Measurements from ENCODE around the gene PLA2G4E. TPM values are rescaled to one million over a fixed set of nuclear protein-coding genes. Genes with fewer than 3 reads are reported as not detected.

PLA2G4E gene
- polyA plus RNA-seq, 2 of the 4 experiments (the other 2 are of a cell fraction), result 0.01 TPM; not detected in 1

GRCh38 chr15:42066764-42067415, 46.0 kb upstream of the PLA2G4E start:
- CTCF ChIA-PET, result interaction anchor here (0.6 to 3.2 kb wide), 14 partner anchors 9 to 406 kb away, joined by 3 to 18 read pairs (median 3); no protein-coding TSS in a partner anchor
- no peaks in the 10 kb centered on the region; the same call in 2 of the 3 replicates for H3K9me3 ChIP-seq
- FAIRE-seq, result no peak
- TF ChIP-seq, protein P1, sequence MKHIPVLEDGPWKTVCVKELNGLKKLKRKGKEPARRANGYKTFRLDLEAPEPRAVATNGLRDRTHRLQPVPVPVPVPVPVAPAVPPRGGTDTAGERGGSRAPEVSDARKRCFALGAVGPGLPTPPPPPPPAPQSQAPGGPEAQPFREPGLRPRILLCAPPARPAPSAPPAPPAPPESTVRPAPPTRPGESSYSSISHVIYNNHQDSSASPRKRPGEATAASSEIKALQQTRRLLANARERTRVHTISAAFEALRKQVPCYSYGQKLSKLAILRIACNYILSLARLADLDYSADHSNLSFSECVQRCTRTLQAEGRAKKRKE (CRISPR knock-in tag; IDR thresholded peaks at IDR 0.05; ENCODE audit: low read depth), result no peak
- TF ChIP-seq RCOR1 (IDR thresholded peaks at IDR 0.05; ENCODE audit: low read depth, low read length) (no peak), KDM5A (IDR thresholded peaks at IDR 0.05) (no peak), HMGXB4 (CRISPR knock-in tag; IDR thresholded peaks at IDR 0.05; ENCODE audit: borderline replicate concordance) (no peak), PHF8 (IDR thresholded peaks at IDR 0.05; ENCODE audit: borderline replicate concordance, low read depth) (no peak), ZFP36 (IDR thresholded peaks at IDR 0.05; ENCODE audit: borderline replicate concordance, partially characterized antibody) (no peak), CBX2 (IDR thresholded peaks at IDR 0.05; ENCODE audit: borderline replicate concordance, low read depth) (no peak)
- TF ChIP-seq, protein P2, sequence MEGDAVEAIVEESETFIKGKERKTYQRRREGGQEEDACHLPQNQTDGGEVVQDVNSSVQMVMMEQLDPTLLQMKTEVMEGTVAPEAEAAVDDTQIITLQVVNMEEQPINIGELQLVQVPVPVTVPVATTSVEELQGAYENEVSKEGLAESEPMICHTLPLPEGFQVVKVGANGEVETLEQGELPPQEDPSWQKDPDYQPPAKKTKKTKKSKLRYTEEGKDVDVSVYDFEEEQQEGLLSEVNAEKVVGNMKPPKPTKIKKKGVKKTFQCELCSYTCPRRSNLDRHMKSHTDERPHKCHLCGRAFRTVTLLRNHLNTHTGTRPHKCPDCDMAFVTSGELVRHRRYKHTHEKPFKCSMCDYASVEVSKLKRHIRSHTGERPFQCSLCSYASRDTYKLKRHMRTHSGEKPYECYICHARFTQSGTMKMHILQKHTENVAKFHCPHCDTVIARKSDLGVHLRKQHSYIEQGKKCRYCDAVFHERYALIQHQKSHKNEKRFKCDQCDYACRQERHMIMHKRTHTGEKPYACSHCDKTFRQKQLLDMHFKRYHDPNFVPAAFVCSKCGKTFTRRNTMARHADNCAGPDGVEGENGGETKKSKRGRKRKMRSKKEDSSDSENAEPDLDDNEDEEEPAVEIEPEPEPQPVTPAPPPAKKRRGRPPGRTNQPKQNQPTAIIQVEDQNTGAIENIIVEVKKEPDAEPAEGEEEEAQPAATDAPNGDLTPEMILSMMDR (IDR thresholded peaks at IDR 0.05), result no peak
- WGBS (ENCODE audit: missing lambda C conversion rate), result 31% methylated on average over 10 of the region's 10 CpGs
- ATAC-seq, result no peak
- no peak overlapping the region for H3K4me3 ChIP-seq
- no peak for DNase-seq (ENCODE audit: low read depth in 1 of 2, low spot score in 1 of 2)
- no peak overlapping the region for H3K27ac ChIP-seq
- POLR2A ChIA-PET, result no interaction called here
- peak overlapping the region; percentile 34; the same call in 1 of the 3 replicates for H3K4me2 ChIP-seq
- no peaks in the 10 kb centered on the region for H3K4me1 ChIP-seq

- Histone ChIP-seq H3K27ac (no peak overlapping the region), H3K4me2 (no peak overlapping the region), H3K4me1 (no peaks in the 10 kb centered on the region), H3K9me3 (no peaks in the 10 kb centered on the region; the same call in 2 of the 3 replicates), H3K4me3 (no peak overlapping the region)
- FAIRE-seq (no peak), ATAC-seq (no peak), DNase-seq (ENCODE audit: low read depth in 1 of 2, low spot score in 1 of 2) (no peak)
- TF ChIP-seq MAX (IDR thresholded peaks at IDR 0.05) (no peak), EP300 (IDR thresholded peaks at IDR 0.05) (no peak), MAZ (IDR thresholded peaks at IDR 0.05; ENCODE audit: borderline replicate concordance, low read depth, low read length) (no peak), JUNB (IDR thresholded peaks at IDR 0.05) (no peak), KDM5A (IDR thresholded peaks at IDR 0.05) (no peak), HOXB13 (CRISPR knock-in tag; IDR thresholded peaks at IDR 0.05; ENCODE audit: low read depth) (no peak)
- TF ChIP-seq, protein P1 (CRISPR knock-in tag; IDR thresholded peaks at IDR 0.05; ENCODE audit: low read depth), result no peak
- ChIA-PET CTCF (interaction anchor here (0.7 to 7.8 kb wide), 6 partner anchors 8 to 84 kb away, joined by 3 to 82 read pairs (median 9); no protein-coding TSS in a partner anchor), POLR2A (no interaction called here)
- 73% methylated on average over 6 of the region's 7 CpGs for WGBS (ENCODE audit: missing lambda C conversion rate)
Measured at GRCh38 chr15:42065468-42065867, 44.6 kb upstream of the PLA2G4E start.

- H3K4me3 ChIP-seq, result no peak overlapping the region
- no peaks in the 10 kb centered on the region; the same call in 2 of the 3 replicates for H3K4me1 ChIP-seq
- no peak for FAIRE-seq
- no peaks in the 10 kb centered on the region; the same call in 2 of the 3 replicates for H3K9me3 ChIP-seq
- no peak overlapping the region for H3K27ac ChIP-seq
- peak in 1 of 2 experiments; percentile 26; a peak in 1 of 6 replicates for ATAC-seq
- DNase-seq (ENCODE audit: low read depth in 1 of 2, low spot score in 1 of 2), result no peak
- ChIA-PET POLR2A (no interaction called here), CTCF (interaction anchor here (1.2 to 7.8 kb wide), 4 partner anchors 19 to 77 kb away, joined by 3 to 82 read pairs (median 15); no protein-coding TSS in a partner anchor)
- no peak overlapping the region for H3K4me2 ChIP-seq
- WGBS (ENCODE audit: missing lambda C conversion rate), result 59% methylated on average over 4 of the region's 7 CpGs
- TF ChIP-seq POLR2AphosphoS2 (conservative IDR thresholded peaks at IDR 0.05; ENCODE audit: low read length), result no peak
- no peak for TF ChIP-seq JUNB (IDR thresholded peaks at IDR 0.05)
- no peak for TF ChIP-seq KDM1A (IDR thresholded peaks at IDR 0.05; ENCODE audit: low read depth)
- no peak for TF ChIP-seq MAX (IDR thresholded peaks at IDR 0.05)
- TF ChIP-seq NFE2L2 (conservative IDR thresholded peaks at IDR 0.05; ENCODE audit: low read length), result no peak
- TF ChIP-seq HOXA7 (CRISPR knock-in tag; IDR thresholded peaks at IDR 0.05), result no peak
- TF ChIP-seq MAZ (IDR thresholded peaks at IDR 0.05; ENCODE audit: borderline replicate concordance, low read depth, low read length), result no peak
- no peak for TF ChIP-seq TP53 (CRISPR knock-in tag; IDR thresholded peaks at IDR 0.05)
- TF ChIP-seq EHMT2 (IDR thresholded peaks at IDR 0.05; ENCODE audit: low read depth), result no peak
- no peak for TF ChIP-seq HDAC2 (IDR thresholded peaks at IDR 0.05)
- TF ChIP-seq HOXB13 (CRISPR knock-in tag; IDR thresholded peaks at IDR 0.05; ENCODE audit: low read depth), result no peak
- TF ChIP-seq, protein P3, sequence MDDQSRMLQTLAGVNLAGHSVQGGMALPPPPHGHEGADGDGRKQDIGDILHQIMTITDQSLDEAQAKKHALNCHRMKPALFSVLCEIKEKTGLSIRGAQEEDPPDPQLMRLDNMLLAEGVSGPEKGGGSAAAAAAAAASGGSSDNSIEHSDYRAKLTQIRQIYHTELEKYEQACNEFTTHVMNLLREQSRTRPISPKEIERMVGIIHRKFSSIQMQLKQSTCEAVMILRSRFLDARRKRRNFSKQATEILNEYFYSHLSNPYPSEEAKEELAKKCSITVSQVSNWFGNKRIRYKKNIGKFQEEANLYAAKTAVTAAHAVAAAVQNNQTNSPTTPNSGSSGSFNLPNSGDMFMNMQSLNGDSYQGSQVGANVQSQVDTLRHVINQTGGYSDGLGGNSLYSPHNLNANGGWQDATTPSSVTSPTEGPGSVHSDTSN (IDR thresholded peaks at IDR 0.05), result no peak
- no peak for TF ChIP-seq RFX5 (IDR thresholded peaks at IDR 0.05)
- no peak for TF ChIP-seq ZSCAN20 (CRISPR knock-in tag; IDR thresholded peaks at IDR 0.05)
- no peak for TF ChIP-seq SREBF2 (IDR thresholded peaks at IDR 0.05)
- no peak for TF ChIP-seq EHF (CRISPR knock-in tag; IDR thresholded peaks at IDR 0.05)
- no peak for TF ChIP-seq CHD4 (IDR thresholded peaks at IDR 0.05; ENCODE audit: borderline replicate concordance)
Measured at GRCh38 chr15:42065033-42065432, 44.2 kb upstream of the PLA2G4E start.
